GM12878 (cell line): Measurements from ENCODE around the gene CHRNB2. TPM values are rescaled to one million over a fixed set of nuclear protein-coding genes. Genes with fewer than 3 reads are reported as not detected.
A peak's percentile ranks its signal among the peaks of the same experiment; 100 is the strongest.

Experiments
- ATAC-seq: fragments of 200-7000 bp; cut with Tn5 transposase; 3 replicates; pipeline ENCODE4 v1.9.1; 2020; ENCODE audit warnings: mild to moderate bottlenecking, moderate library complexity
- BruUV-seq: library from RNA; stranded (reverse); fragments of 400-500 nt; replicated peaks from 2 replicates; lab custom pipeline; 2021; lab: Mats Ljungman, UMichigan
- CTCF ChIA-PET: fragments of 300-600 bp; sonication (Branson Sonifier 250); formaldehyde crosslinking; extraction: SDS; loops from one replicate; lab custom pipeline; 2021; ENCODE audit warnings: inconsistent platforms; lab: Yijun Ruan, JAX
- POLR2A ChIA-PET: fragments of 350-600 bp; formaldehyde crosslinking; extraction: SDS; loops from one replicate; lab custom pipeline; 2021; ENCODE audit warnings: inconsistent platforms; lab: Charles Lee
- RAD21 ChIA-PET: fragments of 300-600 bp; sonication (Branson Sonifier 250); formaldehyde crosslinking; loops from one replicate; lab custom pipeline; 2023; ENCODE audit warnings: antibody characterized with exemption; ENCODE audit not compliant: unreplicated experiment; lab: Charles Lee
- SMC1A ChIA-PET: fragments of 300-600 bp; sonication (Branson Sonifier 250); formaldehyde crosslinking; loops from one replicate; lab custom pipeline; 2023; ENCODE audit not compliant: unreplicated experiment, uncharacterized antibody; lab: Charles Lee
- DNase-seq: peaks from one replicate; pipeline ENCODE4 v3.0.0-alpha.2; 2011; ENCODE audit warnings: low read depth, low spot score
- FAIRE-seq: peaks from 3 replicates; lab custom pipeline; 2011; peaks lifted over from hg19 to GRCh38; lab: Jason Lieb, UNC
- H2AFZ ChIP-seq: 2 replicates; pipeline ENCODE4 v1.6.0; 2011; ENCODE audit warnings: low read depth, low read length, control low read depth; ENCODE audit not compliant: control insufficient read depth
- H3K27ac ChIP-seq: 2 replicates; pipeline ENCODE4 v1.5.1; 2011; ENCODE audit warnings: control low read depth; ENCODE audit not compliant: control insufficient read depth, insufficient read depth
- H3K27me3 ChIP-seq, 2 experiments: replicated peaks in 1 of 2; 2 replicates each; pipeline versions ENCODE4 v1.6.0 to v1.6.1; 2011; ENCODE audit warnings: low read length in 1 of 2; ENCODE audit not compliant: control insufficient read depth in 2 of 2, insufficient read depth in 2 of 2
- H3K36me3 ChIP-seq, 2 experiments: 2 replicates each; pipeline ENCODE4 v1.5.1; 2011; ENCODE audit warnings: low read length in 1 of 2; ENCODE audit not compliant: control insufficient read depth in 2 of 2, insufficient read depth in 2 of 2
- H3K4me1 ChIP-seq: 2 replicates; pipeline ENCODE4 v1.6.1; 2011; ENCODE audit warnings: mild to moderate bottlenecking, low read length, moderate library complexity, mixed read lengths; ENCODE audit not compliant: control insufficient read depth, insufficient read depth
- H3K4me2 ChIP-seq: 2 replicates; pipeline ENCODE4 v1.6.0; 2011; ENCODE audit warnings: control low read depth; ENCODE audit not compliant: control insufficient read depth, insufficient read depth
- H3K4me3 ChIP-seq: fragments of 200-600 bp; sonication (generic); 2 replicates; pipeline ENCODE4 v1.5.1; 2016
- H3K79me2 ChIP-seq: 2 replicates; pipeline ENCODE4 v1.6.0; 2011; ENCODE audit warnings: low read length; ENCODE audit not compliant: control insufficient read depth, insufficient read depth
- H3K9ac ChIP-seq: 2 replicates; pipeline ENCODE4 v1.8.0; 2011; ENCODE audit warnings: low read length, control low read depth, mixed read lengths; ENCODE audit not compliant: control insufficient read depth, insufficient read depth
- H3K9me3 ChIP-seq: replicated peaks from 3 replicates; pipeline ENCODE4 v1.5.1; 2011; ENCODE audit warnings: mild to moderate bottlenecking, low read length; ENCODE audit not compliant: control insufficient read depth, insufficient read depth
- H4K20me1 ChIP-seq: 2 replicates; pipeline ENCODE4 v1.6.0; 2011; ENCODE audit not compliant: control insufficient read depth, insufficient read depth
- CBFB ChIP-seq: IDR thresholded peaks from 2 replicates; pipeline ENCODE4 v1.6.1; 2016; ENCODE audit warnings: antibody characterized with exemption, low read depth
- CUX1 ChIP-seq: IDR thresholded peaks from 2 replicates; pipeline ENCODE4 v1.6.1; 2012; ENCODE audit warnings: improper control_type of control experiment, low read depth, low read length; ENCODE audit not compliant: insufficient replicate concordance
- DPF2 ChIP-seq: fragments of 450-650 bp; IDR thresholded peaks from 2 replicates; pipeline ENCODE4 v1.6.1; 2017; ENCODE audit warnings: mild to moderate bottlenecking
- E4F1 ChIP-seq: fragments of 450-650 bp; IDR thresholded peaks from 2 replicates; pipeline ENCODE4 v1.6.1; 2018; ENCODE audit warnings: borderline replicate concordance, mild to moderate bottlenecking; ENCODE audit not compliant: partially characterized antibody
- POLR2A ChIP-seq: IDR thresholded peaks from 2 replicates; pipeline ENCODE4 v1.6.1; 2011; ENCODE audit warnings: low read depth, mild to moderate bottlenecking, low read length
- POLR2AphosphoS5 ChIP-seq: IDR thresholded peaks from 2 replicates; pipeline ENCODE4 v1.6.1; 2011; ENCODE audit warnings: mild to moderate bottlenecking, low read length, inconsistent platforms
- SREBF1 ChIP-seq: IDR thresholded peaks from 2 replicates; pipeline ENCODE4 v1.6.1; 2012; ENCODE audit warnings: mild to moderate bottlenecking, low read length
- WGBS: methylation state at CpG from one replicate; pipeline ENCODE4 v1.1.6; 2016; ENCODE audit warnings: low lambda C conversion rate; ENCODE audit not compliant: insufficient replicate concordance, insufficient coverage; ENCODE audit errors: missing lambda C conversion rate; 5-methylcytosine and 5-hydroxymethylcytosine counted together
- in situ Hi-C: fragments of 300-500 bp; cut with MboI; formaldehyde crosslinking; loops from 9 replicates; pipeline ENCODE4 v1.14.3; 2018; ENCODE audit warnings: mixed read lengths
- intact Hi-C: fragments of 100-400 bp; cut with micrococcal nuclease; formaldehyde crosslinking; loops from one replicate; pipeline ENCODE4 v1.14.2; 2022; ENCODE audit not compliant: unreplicated experiment
- polyA plus RNA-seq, 11 experiments: library from polyadenylated mRNA; depleted of rRNA in 4 of 11; unstranded in 6 of 11; stranded (reverse) in 5 of 11; fragments of >200 nt; fragmentation: Nextera tagmentation in 4 of 11; fragmentation: Illumina TruSeq in 1 of 11; extraction: Ambion mirVana in 4 of 11; extraction: Trizol in 1 of 11; gene quantifications; 1 replicate in 1 of 11; 2 replicates in 10 of 11; pipeline versions ENCODE4 v1.2.1 to v1.2.3, GENCODE V29; 2011 to 2016; ENCODE audit warnings: inconsistent platforms in 2 of 11, missing spikeins in 2 of 11, low read depth in 1 of 11
- total RNA-seq, 4 experiments: library from RNA; depleted of rRNA in 3 of 4; stranded (reverse); fragments of >200 nt in 3 of 4; fragmentation: Illumina TruSeq in 1 of 4; extraction: Trizol in 1 of 4; gene quantifications; 2 replicates each; pipeline versions ENCODE4 v1.2.1 to v1.2.3, GENCODE V29; 2013 to 2021

CHRNB2 gene
- total and polyA plus RNA-seq, 10 of the 15 experiments (the other 5 are each of a cell fraction or from before 2014, with no cell fraction given), result 0.01 to 0.11 (median 0.03) TPM; not detected in 6

- H3K27me3 ChIP-seq, result no peaks in the 10 kb centered on the region
- peaks cover 25 to 27% of the 10 kb centered on the region in 2 experiments for H3K36me3 ChIP-seq
- H3K79me2 ChIP-seq, result no peaks in the 10 kb centered on the region
- TF ChIP-seq POLR2A, result peak; percentile 47; the same call in 1 of the 2 replicates
- TF ChIP-seq SREBF1, result no peak
- TF ChIP-seq CBFB, result no peak
- no peak for TF ChIP-seq CUX1
- no peak for TF ChIP-seq E4F1
- peak; percentile 27; the same call in 1 of the 2 replicates for TF ChIP-seq POLR2AphosphoS5
- no peak for TF ChIP-seq DPF2
- CTCF ChIA-PET, result interaction anchor here (0.9 to 4.8 kb wide), 2 partner anchors 19 to 99 kb away, joined by 3 to 23 read pairs; no protein-coding TSS in a partner anchor
- H3K9ac ChIP-seq, result no peak overlapping the region
- H2AFZ ChIP-seq, result no peak overlapping the region
- intact Hi-C loops (no loop called here), in situ Hi-C loops (no loop called here)
- no peak for DNase-seq
- RAD21 ChIA-PET, result no interaction called here
- no peak for FAIRE-seq
- POLR2A ChIA-PET, result interaction anchor here (0.5 to 2.0 kb wide), 2 partner anchors 10 to 280 kb away, joined by 3 to 5 read pairs; no protein-coding TSS in a partner anchor
- H3K27ac ChIP-seq, result no peak overlapping the region
- WGBS, result 96% methylated on average over 8 of the region's 8 CpGs
- 0 out of 2 replicates have a peak, but pooled peaks cover 4% of the 10 kb centered on the region for H4K20me1 ChIP-seq
- no peak overlapping the region for H3K4me3 ChIP-seq
- no peaks in the 10 kb centered on the region for H3K9me3 ChIP-seq
- no TSS peak for BruUV-seq
- no peak for ATAC-seq
- SMC1A ChIA-PET, result no interaction called here
- no peak overlapping the region for H3K4me2 ChIP-seq
- no peaks in the 10 kb centered on the region for H3K4me1 ChIP-seq
Observed at GRCh38 chr1:154579374-154579773, 11.8 kb downstream of the CHRNB2 start.
